D721Med (cell line): ENCODE data around the gene NTRK3.

Source experiments
- DNase-seq: peaks from one replicate; pipeline ENCODE4 v3.0.0; 2011; ENCODE audit warnings: low spot score; ENCODE audit not compliant: insufficient read length
- FAIRE-seq: peaks from 2 replicates; lab custom pipeline; 2011; peaks lifted over from hg19 to GRCh38; lab: Jason Lieb, UNC
- TF ChIP-seq, protein P1 (sequence below): IDR thresholded peaks from 2 replicates; pipeline ENCODE4 v1.5.1; 2012; ENCODE audit warnings: mild to moderate bottlenecking, control low read depth; ENCODE audit not compliant: insufficient read depth; ENCODE audit errors: missing control alignments

NTRK3 gene

GRCh38 chr15:88131937-88132336, 124.6 kb downstream of the NTRK3 start:
- no peak for DNase-seq
- FAIRE-seq: no peak
- TF ChIP-seq, protein P1, sequence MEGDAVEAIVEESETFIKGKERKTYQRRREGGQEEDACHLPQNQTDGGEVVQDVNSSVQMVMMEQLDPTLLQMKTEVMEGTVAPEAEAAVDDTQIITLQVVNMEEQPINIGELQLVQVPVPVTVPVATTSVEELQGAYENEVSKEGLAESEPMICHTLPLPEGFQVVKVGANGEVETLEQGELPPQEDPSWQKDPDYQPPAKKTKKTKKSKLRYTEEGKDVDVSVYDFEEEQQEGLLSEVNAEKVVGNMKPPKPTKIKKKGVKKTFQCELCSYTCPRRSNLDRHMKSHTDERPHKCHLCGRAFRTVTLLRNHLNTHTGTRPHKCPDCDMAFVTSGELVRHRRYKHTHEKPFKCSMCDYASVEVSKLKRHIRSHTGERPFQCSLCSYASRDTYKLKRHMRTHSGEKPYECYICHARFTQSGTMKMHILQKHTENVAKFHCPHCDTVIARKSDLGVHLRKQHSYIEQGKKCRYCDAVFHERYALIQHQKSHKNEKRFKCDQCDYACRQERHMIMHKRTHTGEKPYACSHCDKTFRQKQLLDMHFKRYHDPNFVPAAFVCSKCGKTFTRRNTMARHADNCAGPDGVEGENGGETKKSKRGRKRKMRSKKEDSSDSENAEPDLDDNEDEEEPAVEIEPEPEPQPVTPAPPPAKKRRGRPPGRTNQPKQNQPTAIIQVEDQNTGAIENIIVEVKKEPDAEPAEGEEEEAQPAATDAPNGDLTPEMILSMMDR: no peak

GRCh38 chr15:88127432-88127790, 129.1 kb downstream of the NTRK3 start:
- TF ChIP-seq, protein P1: no peak
- DNase-seq (no peak), FAIRE-seq (no peak)

GRCh38 chr15:88126695-88127431, 129.7 kb downstream of the NTRK3 start:
- DNase-seq (no peak), FAIRE-seq (no peak)
- TF ChIP-seq, protein P1: no peak

- FAIRE-seq (no peak), DNase-seq (no peak)
- TF ChIP-seq, protein P1: no peak
Measured at GRCh38 chr15:88125576-88125975, 131.0 kb downstream of the NTRK3 start.

DNA sequence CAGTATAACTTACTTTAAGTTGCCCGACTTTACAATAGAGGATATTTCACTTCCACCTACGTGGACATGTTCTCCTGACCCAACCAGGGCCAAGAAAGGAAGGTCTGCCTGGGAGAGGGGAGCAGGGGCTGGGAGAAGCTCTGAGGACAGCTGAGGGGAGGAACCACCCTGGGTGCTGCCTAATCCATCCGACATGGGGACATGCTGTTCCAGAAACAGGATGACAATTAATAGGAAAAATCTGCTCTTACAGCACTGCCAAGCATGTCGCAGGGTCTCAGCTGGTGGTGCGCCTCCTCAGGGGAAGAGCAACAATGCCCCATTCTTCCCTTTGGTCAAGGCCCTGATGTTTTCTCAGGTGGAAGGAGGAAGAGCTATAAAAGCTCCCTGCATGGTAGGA, 132.3 kb downstream of the NTRK3 start:
- FAIRE-seq: no peak
- no peak for DNase-seq
- TF ChIP-seq, protein P1: no peak

GRCh38 chr15:88121968-88122530, 134.5 kb downstream of the NTRK3 start:
- DNase-seq (no peak), FAIRE-seq (no peak)
- TF ChIP-seq, protein P1: no peak

- no peak for FAIRE-seq
- TF ChIP-seq, protein P1: no peak
- DNase-seq: no peak
Measured at GRCh38 chr15:88120026-88120425, 136.5 kb downstream of the NTRK3 start.
